Sigmoid colon (tissue), 7 donors: ENCODE results near the gene HCN4. TPM values are rescaled to one million over a fixed set of nuclear protein-coding genes. Genes with fewer than 3 reads are reported as not detected.

Experiments used
- DNase-seq: peaks from one replicate; pipeline ENCODE4 v3.0.0-alpha.2; 2019
- H3K27ac ChIP-seq, 4 donors: fragments of 200-600 bp; sonication (generic); one replicate each; pipeline ENCODE4 v1.5.1; 2016 to 2019; ENCODE audit warnings: mild to moderate bottlenecking in 1 of 4
- H3K27me3 ChIP-seq, 3 donors: fragments of 200-600 bp; sonication (generic); one replicate each; pipeline ENCODE4 v1.5.1; 2019; ENCODE audit warnings: mild to moderate bottlenecking in 1 of 3
- H3K36me3 ChIP-seq, 4 donors: fragments of 200-600 bp; sonication (generic); one replicate each; pipeline ENCODE4 v1.5.1; 2016 to 2019
- H3K4me1 ChIP-seq, 4 donors: fragments of 200-600 bp; sonication (generic); one replicate each; pipeline ENCODE4 v1.5.1; 2017 to 2019
- H3K4me3 ChIP-seq, 4 donors: fragments of 200-600 bp; sonication (generic); one replicate each; pipeline ENCODE4 v1.5.1; 2017 to 2019; ENCODE audit warnings: mild to moderate bottlenecking in 2 of 4, moderate library complexity in 1 of 4
- H3K9me3 ChIP-seq, 4 donors: fragments of 200-600 bp in 3 of 4; sonication (generic) in 3 of 4; one replicate each; pipeline versions ENCODE4 v1.5.1 to v1.6.1; 2013 to 2019
- EP300 ChIP-seq, 4 donors: sonication (generic); formaldehyde crosslinking; IDR thresholded peaks; one replicate each; pipeline ENCODE4 v1.6.1; 2017; ENCODE audit warnings: antibody characterized with exemption in 4 of 4
- POLR2A ChIP-seq, 2 donors: fragments of 450-650 bp; IDR thresholded peaks; one replicate each; pipeline ENCODE4 v1.6.1; 2016; ENCODE audit warnings: antibody characterized with exemption in 2 of 2, mild to moderate bottlenecking in 2 of 2, moderate library complexity in 2 of 2
- POLR2AphosphoS5 ChIP-seq, 4 donors: sonication (generic); formaldehyde crosslinking; IDR thresholded peaks; one replicate each; pipeline ENCODE4 v1.6.1; 2017; ENCODE audit warnings: antibody characterized with exemption in 4 of 4
- WGBS, 2 donors: extraction: QIAGEN DNeasy Blood & Tissue Kit; methylation state at CpG; one replicate each; pipeline ENCODE4 v1.1.7; 2013; 5-methylcytosine and 5-hydroxymethylcytosine counted together
- intact Hi-C: fragments of 100-400 bp; cut with DNase I; formaldehyde crosslinking; loops from one replicate; pipeline ENCODE4 v1.15.1; 2023
- polyA plus RNA-seq, 3 donors: library from polyadenylated mRNA; stranded (reverse); fragments of 200-250 nt; gene quantifications; one replicate each; pipeline ENCODE4 v1.2.3, GENCODE V29; 2013
- total RNA-seq, 4 donors: library from RNA; depleted of rRNA; stranded (reverse); fragments of >200 nt; gene quantifications; one replicate each; pipeline ENCODE4 v1.1.0, GENCODE V29; 2016
- TF ChIP-seq, protein P1 (sequence below), 4 experiments: fragments of 450-650 bp in 3 of 4; fragments of 200-600 bp in 1 of 4; IDR thresholded peaks; one replicate each; pipeline ENCODE4 v1.5.1; 2016 to 2019; ENCODE audit warnings: antibody characterized with exemption in 4 of 4, mild to moderate bottlenecking in 3 of 4, moderate library complexity in 2 of 4
- donor health status: healthy with polysubstance abuse.
- donor health status: Bipolar disorder and iron deficiency.
- donor health status: healthy.

HCN4 gene
- total and polyA plus RNA-seq, 7 donors = under 0.01 to 0.04 TPM; not detected in 5

DNA sequence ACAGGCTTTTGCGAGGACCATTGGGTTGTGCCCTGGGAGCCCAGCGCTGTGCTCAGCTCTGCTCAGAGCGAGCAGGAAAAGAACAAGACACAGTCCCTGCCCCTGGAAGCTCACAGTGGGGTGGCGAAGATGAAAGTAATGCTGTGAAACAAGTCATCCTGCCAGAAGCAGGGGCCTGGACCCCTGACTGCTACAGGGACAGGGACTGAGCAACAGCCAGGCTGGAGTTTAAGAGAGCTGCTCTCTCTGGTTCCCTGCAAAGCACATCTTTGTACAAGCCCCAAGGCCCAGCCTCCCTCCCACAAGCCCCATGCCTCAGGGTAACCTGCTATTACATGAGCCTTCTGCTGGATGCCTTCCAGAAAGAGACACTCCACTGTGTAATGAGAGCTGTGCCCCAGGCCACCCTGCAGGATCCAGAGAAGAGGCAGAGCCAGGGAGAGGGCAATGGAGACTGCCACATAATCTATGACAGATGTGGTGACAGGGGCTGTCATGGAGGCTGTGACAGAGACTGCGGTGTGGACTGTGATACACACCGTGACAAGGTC is 7.1 kb upstream of the HCN4 start:
- Histone ChIP-seq H3K4me3 (no peak overlapping the region), H3K9me3 (no peaks in the 10 kb centered on the region), H3K4me1 (peaks cover 0 to 7% (median 3%) of the 10 kb centered on the region in 4 donors), H3K36me3 (no peaks in the 10 kb centered on the region), H3K27me3 (peaks cover 0 to 11% (median 0%) of the 10 kb centered on the region in 3 donors), H3K27ac (no peak overlapping the region)
- DNase-seq = no peak
- WGBS, 2 donors = 80 to 89% methylated on average over 6 of the region's 6 CpGs
- intact Hi-C loops = no loop called here
- TF ChIP-seq EP300 (IDR thresholded peaks at IDR 0.05) = no peak
- TF ChIP-seq POLR2AphosphoS5 (IDR thresholded peaks at IDR 0.05) = no peak
- TF ChIP-seq POLR2A (IDR thresholded peaks at IDR 0.05) = no peak
- TF ChIP-seq, protein P1, sequence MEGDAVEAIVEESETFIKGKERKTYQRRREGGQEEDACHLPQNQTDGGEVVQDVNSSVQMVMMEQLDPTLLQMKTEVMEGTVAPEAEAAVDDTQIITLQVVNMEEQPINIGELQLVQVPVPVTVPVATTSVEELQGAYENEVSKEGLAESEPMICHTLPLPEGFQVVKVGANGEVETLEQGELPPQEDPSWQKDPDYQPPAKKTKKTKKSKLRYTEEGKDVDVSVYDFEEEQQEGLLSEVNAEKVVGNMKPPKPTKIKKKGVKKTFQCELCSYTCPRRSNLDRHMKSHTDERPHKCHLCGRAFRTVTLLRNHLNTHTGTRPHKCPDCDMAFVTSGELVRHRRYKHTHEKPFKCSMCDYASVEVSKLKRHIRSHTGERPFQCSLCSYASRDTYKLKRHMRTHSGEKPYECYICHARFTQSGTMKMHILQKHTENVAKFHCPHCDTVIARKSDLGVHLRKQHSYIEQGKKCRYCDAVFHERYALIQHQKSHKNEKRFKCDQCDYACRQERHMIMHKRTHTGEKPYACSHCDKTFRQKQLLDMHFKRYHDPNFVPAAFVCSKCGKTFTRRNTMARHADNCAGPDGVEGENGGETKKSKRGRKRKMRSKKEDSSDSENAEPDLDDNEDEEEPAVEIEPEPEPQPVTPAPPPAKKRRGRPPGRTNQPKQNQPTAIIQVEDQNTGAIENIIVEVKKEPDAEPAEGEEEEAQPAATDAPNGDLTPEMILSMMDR (IDR thresholded peaks at IDR 0.05) = no peak

DNA sequence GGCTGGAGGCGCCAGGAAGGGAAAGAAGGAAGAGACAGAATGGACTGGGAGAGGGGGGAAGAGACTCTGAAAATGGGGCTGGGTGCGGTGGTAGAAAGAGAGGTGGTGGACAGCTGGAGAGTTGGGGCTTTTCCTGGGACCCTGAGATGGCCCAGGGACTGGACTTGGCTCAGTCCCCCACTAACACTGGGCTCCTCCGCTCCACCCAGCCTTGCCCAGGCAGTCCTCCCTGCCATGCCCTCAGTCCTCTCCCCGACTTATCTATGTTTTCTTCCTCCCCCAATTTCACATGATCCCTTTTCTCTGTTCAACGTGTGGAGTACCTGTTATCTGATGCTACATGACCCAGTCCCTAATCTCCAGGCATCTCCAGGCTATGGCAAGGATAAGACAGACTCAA is 6.3 kb upstream of the HCN4 start:
- intact Hi-C loops = no loop called here
- Histone ChIP-seq H3K4me3 (no peak overlapping the region), H3K27ac (no peak overlapping the region), H3K27me3 (peaks cover 0 to 19% (median 4%) of the 10 kb centered on the region in 3 donors), H3K36me3 (no peaks in the 10 kb centered on the region), H3K9me3 (no peaks in the 10 kb centered on the region), H3K4me1 (peaks cover 0 to 7% (median 3%) of the 10 kb centered on the region in 4 donors)
- TF ChIP-seq EP300 (IDR thresholded peaks at IDR 0.05) (no peak), POLR2AphosphoS5 (IDR thresholded peaks at IDR 0.05) (no peak), POLR2A (IDR thresholded peaks at IDR 0.05) (no peak)
- TF ChIP-seq, protein P1 (IDR thresholded peaks at IDR 0.05) = no peak
- DNase-seq = no peak
- WGBS, 2 donors = 67 to 72% methylated on average over 5 of the region's 5 CpGs

DNA sequence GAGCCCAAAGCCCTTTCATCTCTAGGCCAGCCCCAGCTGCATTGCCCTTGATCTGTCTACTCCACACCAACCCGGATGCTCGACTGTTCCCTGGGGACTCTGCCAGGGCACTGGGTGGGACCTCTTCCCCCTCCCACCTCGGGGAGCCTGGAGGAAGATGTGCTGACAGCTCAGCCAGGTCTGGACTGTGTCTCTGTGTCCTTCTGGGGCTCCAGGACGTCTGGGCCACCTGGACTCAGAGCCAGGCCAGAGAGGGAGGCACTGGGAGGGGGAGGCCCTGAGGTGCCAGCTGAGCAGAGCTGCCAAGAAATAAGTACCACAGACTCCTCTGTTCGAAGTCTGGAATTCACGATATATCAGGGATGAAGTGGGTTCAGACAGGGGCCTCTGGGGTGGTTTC is 5.8 kb upstream of the HCN4 start:
- Histone ChIP-seq H3K27ac (no peak overlapping the region), H3K4me3 (no peak overlapping the region), H3K9me3 (no peaks in the 10 kb centered on the region), H3K4me1 (peaks cover 0 to 7% (median 3%) of the 10 kb centered on the region in 4 donors), H3K27me3 (peaks cover 4 to 23% (median 8%) of the 10 kb centered on the region in 3 donors), H3K36me3 (no peaks in the 10 kb centered on the region)
- TF ChIP-seq, protein P1 (IDR thresholded peaks at IDR 0.05) = no peak
- peak in 2 of 4 donors; percentile 37 to 48 for TF ChIP-seq POLR2AphosphoS5 (IDR thresholded peaks at IDR 0.05)
- WGBS, 2 donors = 46 to 50% methylated on average over 6 of the region's 6 CpGs
- DNase-seq = no peak
- intact Hi-C loops = no loop called here

DNA sequence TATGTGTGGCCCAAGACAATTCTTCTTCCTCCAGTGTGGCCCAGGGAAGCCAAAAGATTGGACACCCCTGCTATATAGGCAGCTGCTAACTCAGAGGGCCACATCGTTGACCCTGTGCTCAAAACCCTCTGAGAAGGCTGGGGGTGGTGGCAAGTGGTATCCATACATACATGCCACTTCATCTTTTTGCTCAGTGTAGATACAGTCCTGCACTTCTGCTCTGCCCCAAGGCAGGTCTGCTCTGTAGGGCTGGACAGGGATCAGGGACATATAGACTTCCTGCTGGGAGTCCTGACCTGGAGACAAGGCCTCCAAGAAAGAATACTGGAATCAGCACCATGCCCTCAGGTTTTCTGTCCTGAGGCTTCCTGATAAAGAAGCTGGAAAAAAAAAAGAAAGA is 4.5 kb upstream of the HCN4 start:
- Histone ChIP-seq H3K27me3 (peaks cover 17 to 37% (median 22%) of the 10 kb centered on the region in 3 donors), H3K9me3 (no peaks in the 10 kb centered on the region), H3K4me3 (no peak overlapping the region), H3K27ac (no peak overlapping the region), H3K36me3 (no peaks in the 10 kb centered on the region), H3K4me1 (peaks cover 0 to 19% (median 13%) of the 10 kb centered on the region in 4 donors)
- intact Hi-C loops = no loop called here
- WGBS, 2 donors = 81 to 86% methylated on average over 1 of the region's 1 CpG
- TF ChIP-seq, protein P1 (IDR thresholded peaks at IDR 0.05) = no peak
- no peak for TF ChIP-seq POLR2AphosphoS5 (IDR thresholded peaks at IDR 0.05)
- no peak for TF ChIP-seq EP300 (IDR thresholded peaks at IDR 0.05)
- TF ChIP-seq POLR2A (IDR thresholded peaks at IDR 0.05) = no peak
- DNase-seq = no peak

DNA sequence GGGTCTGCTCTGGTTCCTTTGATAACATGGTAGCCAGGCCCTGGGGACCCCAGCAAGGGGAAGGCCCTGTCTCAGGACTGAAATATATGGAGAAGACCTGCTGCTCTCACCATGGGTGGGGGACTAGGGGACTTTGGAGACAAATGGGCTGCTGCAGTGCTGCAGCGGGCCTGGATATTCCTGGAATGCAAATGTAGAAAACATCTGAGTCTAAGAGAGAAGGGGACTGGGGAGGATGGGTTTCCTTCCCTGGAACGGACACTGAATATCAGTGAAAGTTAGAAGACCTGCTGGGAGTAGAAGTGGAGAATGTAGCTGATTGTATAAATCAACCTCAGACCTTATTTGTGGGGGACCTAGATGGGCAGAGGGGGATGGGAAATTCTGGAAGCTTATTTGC is 3.1 kb upstream of the HCN4 start:
- Histone ChIP-seq H3K27ac (no peak overlapping the region), H3K9me3 (no peaks in the 10 kb centered on the region), H3K4me3 (no peak overlapping the region), H3K27me3 (peaks cover 30 to 51% (median 36%) of the 10 kb centered on the region in 3 donors), H3K36me3 (no peaks in the 10 kb centered on the region), H3K4me1 (peaks cover 0 to 33% (median 26%) of the 10 kb centered on the region in 4 donors)
- TF ChIP-seq, protein P1 (IDR thresholded peaks at IDR 0.05) = no peak
- DNase-seq = no peak
- 61 to 88% methylated on average over 2 of the region's 2 CpGs for WGBS, 2 donors
- intact Hi-C loops = no loop called here
